GM19372 (cell line): Measurements from ENCODE around the gene SEMA3F.

ENCODE experiments used
- ATAC-seq: cut with Tn5 transposase; IDR thresholded peaks from one replicate; pipeline ENCODE4 v1.9.1; 2021; ENCODE audit warnings: mild to moderate bottlenecking, low read depth, moderate library complexity; ENCODE audit not compliant: unreplicated experiment

The SEMA3F gene

DNA sequence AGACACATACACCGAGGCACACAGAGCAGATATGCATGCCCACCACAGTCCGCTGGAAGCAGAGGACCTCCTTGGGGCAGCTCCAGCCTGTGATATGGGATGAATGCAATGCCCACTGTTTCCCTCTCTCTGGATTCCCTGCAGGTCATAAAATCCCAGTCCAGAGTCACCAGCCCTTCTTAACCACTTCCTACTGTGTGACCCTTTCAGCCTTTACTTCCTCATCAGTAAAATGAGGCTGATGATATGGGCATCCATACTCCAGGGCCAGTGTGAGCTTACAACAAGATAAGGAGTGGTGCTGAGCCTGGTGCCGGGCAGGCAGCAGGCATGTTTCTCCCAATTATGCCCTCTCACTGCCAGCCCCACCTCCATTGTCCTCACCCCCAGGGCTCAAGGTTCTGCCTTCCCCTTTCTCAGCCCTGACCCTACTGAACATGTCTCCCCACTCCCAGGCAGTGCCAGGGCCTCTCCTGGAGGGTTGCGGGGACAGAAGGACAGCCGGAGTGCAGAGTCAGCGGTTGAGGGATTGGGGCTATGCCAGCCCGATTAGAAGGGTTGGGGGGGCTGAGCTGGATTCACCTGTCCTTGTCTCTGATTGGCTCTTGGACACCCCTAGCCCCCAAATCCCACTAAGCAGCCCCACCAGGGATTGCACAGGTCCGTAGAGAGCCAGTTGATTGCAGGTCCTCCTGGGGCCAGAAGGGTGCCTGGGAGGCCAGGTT, 36.0 kb downstream of the SEMA3F start, which contains the start of gene GNAT1:
Gene GNAT1, plus strand, starts transcription at position 675 of the 725 bp plus-strand sequence. CDS start 116 bp downstream, outside the sequence.
- ATAC-seq = no peak

DNA sequence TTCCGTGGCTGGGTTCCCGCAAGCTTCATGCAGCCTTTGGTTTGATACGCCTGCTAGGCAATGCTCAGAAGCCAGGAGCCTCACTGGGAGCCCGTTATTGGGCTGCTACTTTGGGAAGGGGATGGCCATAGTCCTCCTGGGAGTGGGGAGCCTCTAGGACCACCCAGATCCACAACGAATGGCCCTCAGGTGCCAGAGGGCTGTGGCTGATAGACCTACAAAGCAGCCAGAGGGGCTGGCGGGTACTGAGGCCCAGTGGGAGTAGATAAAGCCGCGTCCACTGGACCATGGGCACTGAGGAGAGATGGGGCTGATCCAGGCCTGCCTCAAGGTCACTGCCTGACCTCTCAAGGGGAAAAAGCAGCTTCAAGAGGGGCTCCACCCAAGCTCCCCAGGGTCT, 37.0 kb downstream of the SEMA3F start:
- ATAC-seq = no peak

GRCh38 chr3:50192689-50193141, 37.6 kb downstream of the SEMA3F start:
- ATAC-seq = no peak

GRCh38 chr3:50193286-50193685, 38.2 kb downstream of the SEMA3F start:
- no peak for ATAC-seq

DNA sequence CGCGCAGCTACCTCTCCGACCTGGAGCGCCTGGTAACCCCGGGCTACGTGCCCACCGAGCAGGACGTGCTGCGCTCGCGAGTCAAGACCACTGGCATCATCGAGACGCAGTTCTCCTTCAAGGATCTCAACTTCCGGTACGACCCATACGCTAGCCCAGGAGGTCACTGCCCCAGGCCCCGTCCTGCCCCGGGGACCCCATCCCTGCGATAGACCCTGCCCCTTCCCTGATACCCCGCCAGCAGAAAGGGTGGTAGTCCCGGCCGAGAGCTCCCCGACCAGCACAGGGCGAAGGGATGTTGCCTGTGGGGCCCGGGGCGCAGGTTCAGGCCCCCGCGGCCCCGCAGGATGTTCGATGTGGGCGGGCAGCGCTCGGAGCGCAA, 38.6 kb downstream of the SEMA3F start:
- no peak for ATAC-seq

DNA sequence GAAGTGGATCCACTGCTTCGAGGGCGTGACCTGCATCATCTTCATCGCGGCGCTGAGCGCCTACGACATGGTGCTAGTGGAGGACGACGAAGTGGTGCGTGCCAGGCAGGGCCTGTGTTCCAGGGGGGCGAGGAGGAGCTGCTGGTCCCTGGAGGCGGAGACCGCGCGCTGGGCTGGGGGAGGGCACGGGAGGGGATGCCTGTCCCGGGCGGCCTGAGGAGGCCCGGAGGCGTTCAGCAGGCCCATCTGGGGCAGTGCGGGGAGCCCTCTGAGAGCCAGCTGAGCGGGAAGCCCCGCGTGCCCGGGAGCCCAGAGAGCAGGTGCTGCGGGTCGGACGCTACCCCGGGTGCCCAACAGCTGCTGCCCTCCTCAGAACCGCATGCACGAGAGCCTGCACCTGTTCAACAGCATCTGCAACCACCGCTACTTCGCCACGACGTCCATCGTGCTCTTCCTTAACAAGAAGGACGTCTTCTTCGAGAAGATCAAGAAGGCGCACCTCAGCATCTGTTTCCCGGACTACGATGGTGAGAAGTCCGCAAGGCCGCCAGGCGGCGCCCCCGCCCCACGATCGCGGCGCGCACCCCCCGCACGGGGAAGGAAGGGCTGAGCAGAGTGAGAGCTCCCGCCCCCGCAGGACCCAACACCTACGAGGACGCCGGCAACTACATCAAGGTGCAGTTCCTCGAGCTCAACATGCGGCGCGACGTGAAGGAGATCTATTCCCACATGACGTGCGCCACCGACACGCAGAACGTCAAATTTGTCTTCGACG, 39.2 kb downstream of the SEMA3F start:
- ATAC-seq = no peak

DNA sequence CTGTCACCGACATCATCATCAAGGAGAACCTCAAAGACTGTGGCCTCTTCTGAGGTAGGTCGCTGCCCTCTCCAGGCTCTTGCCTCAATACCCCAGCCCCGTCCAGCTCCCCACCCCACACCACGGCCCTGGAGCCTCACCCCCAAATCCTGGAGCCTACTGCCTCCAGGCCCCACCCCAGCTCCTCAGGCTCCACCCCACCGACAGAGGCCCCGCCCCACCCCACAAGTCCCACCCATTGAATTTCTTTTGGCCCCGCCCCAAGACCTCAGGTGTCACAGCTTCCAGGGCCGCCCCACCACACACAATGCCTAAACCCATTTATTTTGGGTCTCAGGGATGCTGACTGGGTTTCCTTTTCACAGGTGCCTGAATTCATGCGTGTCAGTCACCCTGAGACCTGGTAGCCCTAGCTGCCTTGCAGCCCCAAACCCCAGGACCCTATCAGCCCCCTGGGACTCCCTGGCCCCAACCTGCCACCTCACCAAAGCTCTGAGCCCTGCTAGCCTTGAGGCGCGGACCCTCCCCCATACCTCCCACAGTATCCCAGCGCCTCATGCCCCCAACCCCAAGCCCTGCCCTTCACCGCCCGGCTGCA, 39.9 kb downstream of the SEMA3F start:
- no peak for ATAC-seq

DNA sequence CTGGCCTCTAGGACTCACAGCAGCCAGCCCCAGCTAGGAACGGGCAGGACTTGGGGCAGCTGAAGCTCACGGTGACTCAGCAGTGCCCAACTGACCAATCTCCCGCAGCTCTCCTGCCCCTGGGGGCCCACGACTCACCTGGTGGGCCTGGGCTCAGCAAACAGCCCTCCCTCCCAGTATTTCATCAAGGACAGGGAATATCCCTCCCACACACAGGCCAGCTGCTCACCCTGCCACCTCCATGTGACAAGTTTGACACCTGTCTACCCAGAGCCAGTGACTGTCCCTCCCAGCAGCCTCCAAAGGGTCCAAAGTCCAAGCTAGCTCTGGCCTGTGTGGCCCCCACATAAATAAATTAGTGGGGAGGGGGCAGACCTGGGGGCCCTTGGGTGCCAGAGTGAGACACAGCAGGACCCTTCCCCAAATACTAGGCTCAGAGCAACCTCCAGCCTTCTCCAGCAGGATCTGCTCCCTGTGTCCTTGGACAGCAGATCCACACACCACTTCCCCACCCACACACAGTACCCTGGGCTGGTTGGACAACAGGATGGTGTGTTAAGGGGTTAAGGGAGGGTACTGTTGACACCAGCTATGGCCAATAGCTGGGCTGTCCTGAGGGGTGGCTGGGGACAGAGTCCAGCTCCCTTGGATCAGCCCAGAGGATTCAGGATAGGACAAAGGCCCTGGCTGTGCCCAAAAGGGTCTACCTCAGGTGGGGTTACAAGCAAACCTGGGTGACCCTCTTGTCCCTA, 40.6 kb downstream of the SEMA3F start:
- ATAC-seq = no peak

GRCh38 chr3:50196253-50196801, 41.2 kb downstream of the SEMA3F start:
- ATAC-seq = no peak

DNA sequence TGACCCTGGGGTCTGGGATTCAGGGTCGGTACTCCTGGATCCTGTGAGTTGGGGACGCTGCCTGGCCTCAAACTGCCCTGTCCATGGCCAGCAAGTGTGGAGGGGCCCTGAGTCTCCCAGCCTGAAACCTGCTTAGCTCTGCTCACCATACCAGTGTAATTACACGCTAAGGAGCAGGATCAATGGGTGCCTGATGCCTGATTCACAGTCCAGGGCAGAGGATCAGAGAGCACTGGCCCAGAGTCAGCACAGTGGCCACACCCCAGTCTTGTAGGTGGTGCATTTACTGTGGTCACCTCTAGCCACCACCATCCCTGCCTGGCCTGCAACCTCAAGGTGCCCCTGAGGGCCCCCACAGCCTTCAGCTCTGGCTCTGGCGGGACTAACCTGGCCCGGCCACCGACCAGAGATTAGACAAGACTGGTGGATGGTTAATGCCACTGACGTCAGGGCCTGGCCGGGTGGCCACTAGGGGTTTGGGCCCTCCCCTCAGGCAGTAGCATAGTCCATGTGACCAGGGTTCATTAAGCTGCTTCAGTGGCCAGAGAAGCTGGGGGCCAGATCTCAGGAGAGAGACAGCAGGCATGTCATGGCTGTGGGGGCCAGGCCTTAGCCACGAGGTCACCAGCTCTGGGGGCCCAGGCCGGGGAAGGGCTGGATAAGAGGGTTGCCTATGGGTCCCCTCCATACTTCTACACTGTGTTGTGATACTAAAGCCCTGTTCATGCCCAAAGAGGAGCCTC, 46.6 kb downstream of the SEMA3F start:
- no peak for ATAC-seq

DNA sequence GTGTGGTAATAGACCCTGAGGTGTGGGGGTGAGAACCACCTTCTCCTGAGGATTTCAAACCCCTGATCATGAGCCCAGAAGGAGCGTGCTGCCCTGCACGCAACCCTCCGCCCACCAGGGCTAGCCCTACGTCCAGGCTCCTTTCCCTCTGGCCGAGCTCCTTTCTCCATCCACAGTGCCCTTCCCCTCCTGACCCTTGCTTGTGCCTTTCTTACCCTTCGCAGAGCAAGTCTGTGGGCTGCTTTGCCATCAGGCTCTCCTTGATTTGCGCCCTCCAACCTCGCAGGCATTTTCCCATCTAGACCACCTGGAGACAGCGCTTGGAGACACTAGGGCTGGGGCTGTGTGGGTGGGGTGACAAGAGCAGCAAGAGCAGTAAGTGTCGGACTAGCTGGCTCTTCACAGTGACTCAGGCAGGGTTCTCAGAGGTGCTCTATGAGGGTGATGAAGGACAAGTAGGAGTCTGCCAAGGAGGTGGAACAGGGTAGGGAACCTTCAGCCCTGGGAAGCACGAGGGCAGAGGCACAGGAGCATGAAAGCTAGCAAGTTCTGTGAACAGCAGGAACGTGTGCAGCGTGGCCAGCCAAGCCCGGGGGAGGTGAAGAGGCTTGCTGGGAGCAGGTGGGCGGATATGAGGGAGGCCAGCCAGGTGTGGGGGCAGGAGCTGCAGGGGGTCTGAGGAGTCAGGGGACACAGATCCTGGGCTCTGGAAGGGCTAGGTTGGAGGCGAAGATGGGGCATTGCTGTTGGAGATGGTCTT, 47.4 kb downstream of the SEMA3F start:
- no peak for ATAC-seq

GRCh38 chr3:50203113-50203808, 48.1 kb downstream of the SEMA3F start:
- no peak for ATAC-seq

GRCh38 chr3:50203809-50204803, 49.0 kb downstream of the SEMA3F start:
- ATAC-seq = no peak

- no peak for ATAC-seq
These were observed 49.8 kb downstream of the SEMA3F start, which contains the start of gene SLC38A3 for GRCh38 chr3:50204804-50205412. TSS of gene SLC38A3 (plus strand) at chr3:50205271. CDS start at chr3:50214200, 8,929 bp downstream.

DNA sequence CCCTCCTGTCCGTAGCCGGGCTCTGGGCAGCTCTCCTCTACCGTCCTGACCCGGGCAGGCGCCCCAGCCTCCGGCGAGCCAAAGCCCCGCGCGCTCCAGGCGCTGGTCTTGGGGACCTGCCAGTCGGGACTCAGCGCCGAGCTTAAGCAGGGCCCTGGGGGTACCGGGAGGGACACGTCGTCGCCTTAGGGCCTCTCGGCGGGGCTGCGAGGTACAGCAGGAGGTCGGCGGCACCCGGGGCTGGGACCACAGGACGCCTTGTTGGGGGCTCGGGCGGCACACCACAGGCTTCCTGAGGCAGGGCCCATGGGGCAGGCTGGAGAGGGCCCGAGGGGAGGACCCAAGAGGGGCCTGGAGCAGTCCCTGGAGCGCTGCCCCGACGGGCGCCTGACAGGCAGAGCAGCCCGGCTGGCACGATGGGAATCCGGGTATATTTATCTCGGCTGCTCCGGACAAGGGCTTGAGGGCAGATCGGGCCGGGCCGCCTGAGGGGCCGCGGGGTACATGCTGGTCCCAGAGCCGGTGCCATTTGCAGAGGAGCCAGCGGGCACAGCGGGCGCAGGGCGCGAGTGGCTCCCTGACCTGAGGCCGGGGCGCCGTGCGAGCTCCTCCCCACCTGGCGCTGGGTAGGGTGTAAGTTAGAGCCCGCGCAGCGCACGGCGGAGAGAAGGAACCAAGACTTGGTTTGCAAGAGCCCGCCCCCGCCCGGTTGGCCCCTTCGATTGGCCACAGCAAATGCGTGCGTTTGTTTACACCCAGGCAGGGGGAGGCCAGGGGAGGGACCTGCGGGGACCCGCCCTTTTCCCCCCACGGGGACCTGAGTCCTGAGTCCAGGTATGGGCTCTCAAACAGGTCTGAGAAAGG, 50.5 kb downstream of the SEMA3F start:
- no peak for ATAC-seq
